ENCODE results near the gene GATAD2B. TPM values are rescaled to one million over a fixed set of nuclear protein-coding genes. Genes with fewer than 3 reads are reported as not detected.

Gene GATAD2B
- total and polyA plus RNA-seq, 2 experiments from 2014 or later, result 5.4 to 11.7 TPM

- Histone ChIP-seq H3K27ac (no peak overlapping the region), H3K9me3 (ENCODE audit: low read depth) (no peaks in the 10 kb centered on the region), H3K4me1 (ENCODE audit: insufficient read depth) (peaks cover 9% of the 10 kb centered on the region), H2AFZ (no peak overlapping the region), H4K20me1 (ENCODE audit: insufficient read depth, poor library complexity, severe bottlenecking) (no peaks in the 10 kb centered on the region), H3K4me2 (no peak overlapping the region), H3K36me3 (replicated peaks; ENCODE audit: insufficient read depth, low read depth) (no peaks in the 10 kb centered on the region), H3K79me2 (no peaks in the 10 kb centered on the region), H3K4me3 (no peak overlapping the region), H3K27me3 (no peaks in the 10 kb centered on the region), H3K9me2 (replicated peaks; ENCODE audit: insufficient read depth) (no peaks in the 10 kb centered on the region)
- no peak for DNase-seq (ENCODE audit: low spot score)
- no peak for TF ChIP-seq EZH2phosphoT487 (IDR thresholded peaks at IDR 0.05; ENCODE audit: low read depth, severe bottlenecking, unreplicated experiment)
- no peak for TF ChIP-seq EZH2 (IDR thresholded peaks at IDR 0.05; ENCODE audit: borderline replicate concordance)
- TF ChIP-seq CTCF (IDR thresholded peaks at IDR 0.05; ENCODE audit: poor library complexity), result no peak
- WGBS (ENCODE audit: low lambda C conversion rate, missing lambda C conversion rate), result 96% methylated on average over 4 of the region's 4 CpGs
These were observed 162.3 kb downstream of the GATAD2B start for GRCh38 chr1:153760440-153760839.

Small RNAs within 50 kb of the gene (microRNA-seq; reads per million reads assigned to microRNA genes)
- 1.8 reads per million for gene MIR6737

Small RNAs within 50 kb of the gene (small RNA-seq; reads per million reads assigned to genes)
- gene AL831737.1, result not detected
- 0.12 reads per million for gene MIR6737
- not detected for gene RF00019

Other genes with a start within 250 kb of the GATAD2B start
- gene NPR1, start 244.3 kb downstream of the GATAD2B start, total RNA-seq, result 2.5 and 2.8 TPM in 2 replicates
- gene NPR1, start 244.3 kb downstream of the GATAD2B start, polyA plus RNA-seq, result 3.0 and 4.3 TPM in 2 replicates
- gene INTS3, start 194.9 kb downstream of the GATAD2B start, total RNA-seq, result 39.1 and 42.3 TPM in 2 replicates
- gene INTS3, start 194.9 kb downstream of the GATAD2B start, polyA plus RNA-seq, result 37.1 and 51.3 TPM in 2 replicates
- gene SLC27A3, start 147.6 kb downstream of the GATAD2B start, total RNA-seq, result 21.5 and 22.8 TPM in 2 replicates
- 37.2 and 38.1 TPM in 2 replicates for gene SLC27A3, start 147.6 kb downstream of the GATAD2B start, polyA plus RNA-seq
- 8.8 and 15.4 TPM in 2 replicates for gene DENND4B, start 23.7 kb upstream of the GATAD2B start, total RNA-seq
- gene DENND4B, start 23.7 kb upstream of the GATAD2B start, polyA plus RNA-seq, result 22.3 and 30.6 TPM in 2 replicates
- 7.6 and 10.5 TPM in 2 replicates for gene CRTC2, start 35.6 kb upstream of the GATAD2B start, total RNA-seq
- gene CRTC2, start 35.6 kb upstream of the GATAD2B start, polyA plus RNA-seq, result 27.1 and 28.0 TPM in 2 replicates
- 141 and 158 TPM in 2 replicates for gene SLC39A1, start 40.6 kb upstream of the GATAD2B start, total RNA-seq
- 163 and 174 TPM in 2 replicates for gene SLC39A1, start 40.6 kb upstream of the GATAD2B start, polyA plus RNA-seq
- gene CREB3L4, start 44.9 kb upstream of the GATAD2B start, total RNA-seq, result 10.9 and 15.1 TPM in 2 replicates
- gene CREB3L4, start 44.9 kb upstream of the GATAD2B start, polyA plus RNA-seq, result 8.6 and 16.6 TPM in 2 replicates
- gene JTB, start 54.7 kb upstream of the GATAD2B start, total RNA-seq, result 213 and 240 TPM in 2 replicates
- 215 and 217 TPM in 2 replicates for gene JTB, start 54.7 kb upstream of the GATAD2B start, polyA plus RNA-seq
- 25.9 and 39.6 TPM in 2 replicates for gene RAB13, start 63.4 kb upstream of the GATAD2B start, total RNA-seq
- 98.7 and 125 TPM in 2 replicates for gene RAB13, start 63.4 kb upstream of the GATAD2B start, polyA plus RNA-seq
- gene RPS27, start 67.8 kb upstream of the GATAD2B start, total RNA-seq, result 2,478 and 2,548 TPM in 2 replicates
- 1,603 and 1,696 TPM in 2 replicates for gene RPS27, start 67.8 kb upstream of the GATAD2B start, polyA plus RNA-seq
- 0.03 and 0.04 TPM in 2 replicates for gene NUP210L, start 232.1 kb upstream of the GATAD2B start, total RNA-seq
- not detected in 2 replicates for gene NUP210L, start 232.1 kb upstream of the GATAD2B start, polyA plus RNA-seq

Data from hepatocyte (in vitro differentiated cells).